SK-N-SH treated with all-trans-retinoic acid at 6 μM for 48 hours (cell line): ENCODE measurements around the gene FAM229A.

Experiments used
- BACH2 ChIP-seq: fragments of 250-450 bp; sonication (Bioruptor Pico); IDR thresholded peaks from 2 replicates; pipeline ENCODE4 v1.9.0; 2021; ENCODE audit warnings: mild to moderate bottlenecking, borderline replicate concordance
- GLIS3 ChIP-seq: fragments of 250-450 bp; sonication (Bioruptor Pico); IDR thresholded peaks from 2 replicates; pipeline ENCODE4 v1.5.0; 2020; ENCODE audit warnings: mild to moderate bottlenecking, moderate library complexity
- RARB ChIP-seq: fragments of 250-450 bp; sonication (Bioruptor Pico); IDR thresholded peaks from 2 replicates; pipeline ENCODE4 v1.8.0; 2021; ENCODE audit warnings: mild to moderate bottlenecking, moderate library complexity
- TCF4 ChIP-seq: fragments of 250-450 bp; sonication (Bioruptor Pico); IDR thresholded peaks from 2 replicates; pipeline ENCODE4 v1.8.0; 2021; ENCODE audit warnings: mild to moderate bottlenecking, moderate library complexity, borderline replicate concordance
- TOX ChIP-seq: fragments of 250-450 bp; sonication (Bioruptor Pico); IDR thresholded peaks from 2 replicates; pipeline ENCODE4 v1.8.0; 2021; ENCODE audit warnings: mild to moderate bottlenecking, moderate library complexity, borderline replicate concordance
- ZC3H10 ChIP-seq: fragments of 250-450 bp; sonication (Bioruptor Pico); IDR thresholded peaks from 2 replicates; pipeline ENCODE4 v1.5.1; 2021; ENCODE audit warnings: mild to moderate bottlenecking, moderate library complexity
- TF ChIP-seq, protein P1 (sequence below): fragments of 250-450 bp; sonication (Bioruptor Pico); IDR thresholded peaks from 2 replicates; pipeline ENCODE4 v1.8.0; 2020; ENCODE audit warnings: mild to moderate bottlenecking, moderate library complexity, borderline replicate concordance
- TF ChIP-seq, protein P2 (sequence below): fragments of 250-450 bp; sonication (Bioruptor Pico); IDR thresholded peaks from 2 replicates; pipeline ENCODE4 v1.5.1; 2021; ENCODE audit warnings: mild to moderate bottlenecking, moderate library complexity
- TF ChIP-seq, protein P3 (sequence below): fragments of 250-450 bp; sonication (Bioruptor Pico); IDR thresholded peaks from 2 replicates; pipeline ENCODE4 v1.5.1; 2020; ENCODE audit warnings: low read depth, mild to moderate bottlenecking, moderate library complexity

DNA sequence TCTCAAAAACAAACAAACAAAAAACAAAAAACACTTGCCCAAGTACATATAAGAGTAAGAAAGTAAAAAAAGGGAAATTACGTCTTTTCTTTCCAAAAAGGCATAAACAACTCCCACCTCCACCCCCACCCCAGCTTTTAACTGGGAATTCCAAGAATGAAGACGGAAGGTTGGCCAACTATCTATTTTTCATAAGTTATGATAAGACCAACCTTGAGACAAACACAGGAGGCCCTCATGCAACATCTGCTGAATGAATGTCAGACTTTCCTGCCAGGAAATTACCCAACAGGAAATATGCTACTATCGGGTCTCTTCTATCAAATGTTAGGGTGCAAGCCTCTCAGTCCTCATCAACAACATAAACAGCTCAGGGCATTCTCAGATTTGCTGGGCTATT is 30.0 kb upstream of the FAM229A start:
- TF ChIP-seq RARB (CRISPR knock-in tag) (no peak), TOX (no peak), TCF4 (CRISPR knock-in tag) (no peak), GLIS3 (CRISPR knock-in tag) (no peak), ZC3H10 (CRISPR knock-in tag) (no peak), BACH2 (CRISPR knock-in tag) (no peak)
- TF ChIP-seq, protein P1, sequence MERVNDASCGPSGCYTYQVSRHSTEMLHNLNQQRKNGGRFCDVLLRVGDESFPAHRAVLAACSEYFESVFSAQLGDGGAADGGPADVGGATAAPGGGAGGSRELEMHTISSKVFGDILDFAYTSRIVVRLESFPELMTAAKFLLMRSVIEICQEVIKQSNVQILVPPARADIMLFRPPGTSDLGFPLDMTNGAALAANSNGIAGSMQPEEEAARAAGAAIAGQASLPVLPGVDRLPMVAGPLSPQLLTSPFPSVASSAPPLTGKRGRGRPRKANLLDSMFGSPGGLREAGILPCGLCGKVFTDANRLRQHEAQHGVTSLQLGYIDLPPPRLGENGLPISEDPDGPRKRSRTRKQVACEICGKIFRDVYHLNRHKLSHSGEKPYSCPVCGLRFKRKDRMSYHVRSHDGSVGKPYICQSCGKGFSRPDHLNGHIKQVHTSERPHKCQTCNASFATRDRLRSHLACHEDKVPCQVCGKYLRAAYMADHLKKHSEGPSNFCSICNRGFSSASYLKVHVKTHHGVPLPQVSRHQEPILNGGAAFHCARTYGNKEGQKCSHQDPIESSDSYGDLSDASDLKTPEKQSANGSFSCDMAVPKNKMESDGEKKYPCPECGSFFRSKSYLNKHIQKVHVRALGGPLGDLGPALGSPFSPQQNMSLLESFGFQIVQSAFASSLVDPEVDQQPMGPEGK (CRISPR knock-in tag) = no peak
- TF ChIP-seq, protein P2, sequence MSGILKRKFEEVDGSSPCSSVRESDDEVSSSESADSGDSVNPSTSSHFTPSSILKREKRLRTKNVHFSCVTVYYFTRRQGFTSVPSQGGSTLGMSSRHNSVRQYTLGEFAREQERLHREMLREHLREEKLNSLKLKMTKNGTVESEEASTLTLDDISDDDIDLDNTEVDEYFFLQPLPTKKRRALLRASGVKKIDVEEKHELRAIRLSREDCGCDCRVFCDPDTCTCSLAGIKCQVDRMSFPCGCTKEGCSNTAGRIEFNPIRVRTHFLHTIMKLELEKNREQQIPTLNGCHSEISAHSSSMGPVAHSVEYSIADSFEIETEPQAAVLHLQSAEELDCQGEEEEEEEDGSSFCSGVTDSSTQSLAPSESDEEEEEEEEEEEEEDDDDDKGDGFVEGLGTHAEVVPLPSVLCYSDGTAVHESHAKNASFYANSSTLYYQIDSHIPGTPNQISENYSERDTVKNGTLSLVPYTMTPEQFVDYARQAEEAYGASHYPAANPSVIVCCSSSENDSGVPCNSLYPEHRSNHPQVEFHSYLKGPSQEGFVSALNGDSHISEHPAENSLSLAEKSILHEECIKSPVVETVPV (CRISPR knock-in tag) = no peak
- TF ChIP-seq, protein P3, sequence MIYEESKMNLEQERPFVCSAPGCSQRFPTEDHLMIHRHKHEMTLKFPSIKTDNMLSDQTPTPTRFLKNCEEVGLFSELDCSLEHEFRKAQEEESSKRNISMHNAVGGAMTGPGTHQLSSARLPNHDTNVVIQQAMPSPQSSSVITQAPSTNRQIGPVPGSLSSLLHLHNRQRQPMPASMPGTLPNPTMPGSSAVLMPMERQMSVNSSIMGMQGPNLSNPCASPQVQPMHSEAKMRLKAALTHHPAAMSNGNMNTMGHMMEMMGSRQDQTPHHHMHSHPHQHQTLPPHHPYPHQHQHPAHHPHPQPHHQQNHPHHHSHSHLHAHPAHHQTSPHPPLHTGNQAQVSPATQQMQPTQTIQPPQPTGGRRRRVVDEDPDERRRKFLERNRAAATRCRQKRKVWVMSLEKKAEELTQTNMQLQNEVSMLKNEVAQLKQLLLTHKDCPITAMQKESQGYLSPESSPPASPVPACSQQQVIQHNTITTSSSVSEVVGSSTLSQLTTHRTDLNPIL (CRISPR knock-in tag) = no peak
